Body of pancreas (tissue), 4 donors: ENCODE results near the gene LSAMP. TPM values are rescaled to one million over a fixed set of nuclear protein-coding genes. Genes with fewer than 3 reads are reported as not detected.
A peak's percentile ranks its signal among the peaks of the same experiment; 100 is the strongest.

ENCODE experiments used
- ATAC-seq: fragments of 150-250 bp; one replicate; pipeline ENCODE4 v1.9.1; 2016
- DNase-seq, 4 donors: peaks; one replicate each; pipeline ENCODE4 v3.0.0-alpha.2; 2019
- H3K27ac ChIP-seq, 4 donors: fragments of 200-600 bp; sonication (generic); 1 replicate in 3 of 4; 2 replicates in 1 of 4; pipeline versions ENCODE4 v1.5.1 to v1.6.1; 2016 to 2019; ENCODE audit warnings: mild to moderate bottlenecking in 1 of 4, mixed read lengths in 1 of 4, moderate library complexity in 1 of 4
- H3K27me3 ChIP-seq, 2 donors: fragments of 200-600 bp; sonication (generic); one replicate each; pipeline ENCODE4 v1.6.0; 2016; ENCODE audit warnings: mild to moderate bottlenecking in 1 of 2
- H3K36me3 ChIP-seq, 2 donors: fragments of 200-600 bp; sonication (generic); replicated peaks in 1 of 2; 2 replicates each; pipeline ENCODE4 v1.5.1; 2016; ENCODE audit warnings: low read depth in 2 of 2; ENCODE audit not compliant: insufficient read depth in 1 of 2
- H3K4me1 ChIP-seq: fragments of 200-600 bp; sonication (generic); one replicate; pipeline ENCODE4 v1.6.0; 2016
- H3K4me3 ChIP-seq, 2 donors: fragments of 200-600 bp; sonication (generic); 1 replicate in 1 of 2; 2 replicates in 1 of 2; pipeline ENCODE4 v1.5.1; 2016 to 2019
- H3K9me3 ChIP-seq, 3 donors: fragments of 200-600 bp; sonication (generic); 1 replicate in 2 of 3; 2 replicates in 1 of 3; pipeline ENCODE4 v1.5.1; 2016
- CTCF ChIP-seq, 7 experiments: fragments of 450-650 bp in 4 of 7; fragments of 200-600 bp in 3 of 7; sonication (generic) in 3 of 7; IDR thresholded peaks; one replicate each; pipeline ENCODE4 v1.5.1; 2016 to 2019; ENCODE audit warnings: antibody characterized with exemption in 7 of 7
- POLR2A ChIP-seq, 3 donors: fragments of 450-650 bp; IDR thresholded peaks; one replicate each; pipeline ENCODE4 v1.6.1; 2016; ENCODE audit warnings: antibody characterized with exemption in 3 of 3, mild to moderate bottlenecking in 2 of 3
- WGBS, 2 donors: methylation state at CpG; one replicate each; pipeline ENCODE4 v1.1.5; 2017; 5-methylcytosine and 5-hydroxymethylcytosine counted together
- intact Hi-C: fragments of 100-400 bp; cut with DNase I; formaldehyde crosslinking; loops from one replicate; pipeline ENCODE4 v1.15.1; 2023
- total RNA-seq, 2 donors: library from RNA; depleted of rRNA; stranded (reverse); fragments of >200 nt; gene quantifications; one replicate each; pipeline ENCODE4 v1.1.0, GENCODE V29; 2016

Gene LSAMP
- total RNA-seq, 2 donors from 2014 or later: 1.6 to 2.1 TPM

GRCh38 chr3:116464276-116464798 lies 19.1 kb upstream of the LSAMP start:
- Histone ChIP-seq H3K27me3 (no peaks in the 10 kb centered on the region), H3K9me3 (no peaks in the 10 kb centered on the region), H3K36me3 (no peaks in the 10 kb centered on the region), H3K4me3 (no peak overlapping the region), H3K4me1 (no peaks in the 10 kb centered on the region), H3K27ac (no peak overlapping the region)
- ATAC-seq (no peak), DNase-seq (no peak)
- TF ChIP-seq POLR2A (IDR thresholded peaks at IDR 0.05): no peak
- 40 to 45% methylated on average over 1 of the region's 1 CpG for WGBS, 2 donors
- intact Hi-C loops: no loop called here

GRCh38 chr3:116453666-116454346 lies 8.5 kb upstream of the LSAMP start:
- no peaks in the 10 kb centered on the region for H3K4me1 ChIP-seq
- TF ChIP-seq CTCF (IDR thresholded peaks at IDR 0.05) (no peak), POLR2A (IDR thresholded peaks at IDR 0.05) (no peak)
- no peak for ATAC-seq
- no peaks in the 10 kb centered on the region for H3K36me3 ChIP-seq
- no peaks in the 10 kb centered on the region for H3K27me3 ChIP-seq
- H3K9me3 ChIP-seq: no peaks in the 10 kb centered on the region
- DNase-seq: no peak
- no peak overlapping the region for H3K27ac ChIP-seq
- intact Hi-C loops: no loop called here
- H3K4me3 ChIP-seq: no peak overlapping the region
- 70 to 86% methylated on average over 1 of the region's 1 CpG for WGBS, 2 donors

- intact Hi-C loops: no loop called here
- DNase-seq (no peak), ATAC-seq (no peak)
- Histone ChIP-seq H3K36me3 (no peaks in the 10 kb centered on the region), H3K4me3 (no peak overlapping the region), H3K4me1 (no peaks in the 10 kb centered on the region), H3K9me3 (no peaks in the 10 kb centered on the region), H3K27ac (no peak overlapping the region), H3K27me3 (no peaks in the 10 kb centered on the region)
- TF ChIP-seq POLR2A (IDR thresholded peaks at IDR 0.05): no peak
- WGBS, 2 donors: 23% methylated on average over 3 of the region's 3 CpGs
Observed at GRCh38 chr3:116449546-116450350, 4.5 kb upstream of the LSAMP start.

DNA sequence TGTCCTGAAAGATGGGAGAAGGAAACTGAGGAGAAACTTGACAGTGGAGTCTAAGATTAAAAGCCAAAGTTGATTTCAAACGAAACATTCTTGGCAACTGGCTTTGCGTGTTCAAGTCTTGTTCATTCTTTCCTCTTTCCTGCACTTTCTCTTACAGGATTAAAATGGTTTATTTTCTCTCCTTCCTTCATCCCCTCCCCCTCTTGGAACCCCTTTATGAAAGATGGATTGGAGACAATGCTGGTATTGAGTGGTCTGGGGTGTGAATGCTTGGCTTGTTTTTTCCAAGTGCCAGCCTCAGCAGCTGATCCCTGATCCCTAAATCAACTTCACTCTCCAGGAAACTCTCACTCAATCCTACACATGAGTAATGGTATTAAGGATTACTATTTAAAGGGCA lies 703 bp upstream of the LSAMP start:
- WGBS, 2 donors: 35 to 44% methylated on average over 2 of the region's 2 CpGs
- no peak overlapping the region for H3K27ac ChIP-seq
- H3K4me3 ChIP-seq: no peak overlapping the region
- no peak for TF ChIP-seq POLR2A (IDR thresholded peaks at IDR 0.05)
- TF ChIP-seq CTCF (IDR thresholded peaks at IDR 0.05): no peak
- ATAC-seq: no peak
- no peaks in the 10 kb centered on the region for H3K9me3 ChIP-seq
- DNase-seq: no peak
- no peaks in the 10 kb centered on the region for H3K27me3 ChIP-seq
- intact Hi-C loops: no loop called here
- H3K36me3 ChIP-seq: no peaks in the 10 kb centered on the region
- H3K4me1 ChIP-seq: no peaks in the 10 kb centered on the region

- ATAC-seq: no peak
- TF ChIP-seq CTCF (IDR thresholded peaks at IDR 0.05): no peak
- no peak for TF ChIP-seq POLR2A (IDR thresholded peaks at IDR 0.05)
- DNase-seq: peak in 1 of 4 donors; percentile 3
- Histone ChIP-seq H3K36me3 (no peaks in the 10 kb centered on the region), H3K9me3 (no peaks in the 10 kb centered on the region), H3K27ac (no peak overlapping the region), H3K4me3 (no peak overlapping the region), H3K4me1 (no peaks in the 10 kb centered on the region), H3K27me3 (no peaks in the 10 kb centered on the region)
- WGBS, 2 donors: 4 to 5% methylated on average over 26 of the region's 26 CpGs
- intact Hi-C loops: no loop called here
Observed at GRCh38 chr3:116444819-116445310, 422 bp downstream of the LSAMP start.
